HL-60 (cell line): ENCODE data around the gene DHRSX.

Experiments
- POLR2AphosphoS5 ChIP-seq: IDR thresholded peaks from 2 replicates; pipeline ENCODE4 v1.6.1; 2012; ENCODE audit warnings: low read depth
- TF ChIP-seq, protein P1 (sequence below): IDR thresholded peaks from one replicate; pipeline ENCODE4 v1.5.1; 2011; ENCODE audit warnings: low read length, control low read depth, inconsistent platforms; ENCODE audit not compliant: insufficient read depth

DNA sequence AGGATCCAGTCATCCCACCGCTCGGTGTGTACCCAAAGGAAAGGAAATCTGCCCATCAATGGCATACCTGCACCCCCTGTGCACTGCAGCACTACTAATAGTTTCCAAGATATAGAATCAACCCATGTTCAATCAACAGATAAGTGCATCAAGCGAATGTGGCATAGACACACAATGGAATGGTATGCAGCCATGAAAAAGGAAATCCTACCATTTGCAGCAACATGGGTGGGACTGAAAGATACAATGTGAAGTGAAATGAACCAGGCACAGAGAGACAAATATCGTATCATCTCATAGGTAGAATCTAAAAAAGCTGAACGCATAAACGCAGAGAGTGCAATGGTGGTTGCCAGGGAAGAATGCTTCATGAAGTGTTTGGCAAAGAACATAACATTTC is 42.5 kb downstream of the DHRSX start:
- TF ChIP-seq, protein P1, sequence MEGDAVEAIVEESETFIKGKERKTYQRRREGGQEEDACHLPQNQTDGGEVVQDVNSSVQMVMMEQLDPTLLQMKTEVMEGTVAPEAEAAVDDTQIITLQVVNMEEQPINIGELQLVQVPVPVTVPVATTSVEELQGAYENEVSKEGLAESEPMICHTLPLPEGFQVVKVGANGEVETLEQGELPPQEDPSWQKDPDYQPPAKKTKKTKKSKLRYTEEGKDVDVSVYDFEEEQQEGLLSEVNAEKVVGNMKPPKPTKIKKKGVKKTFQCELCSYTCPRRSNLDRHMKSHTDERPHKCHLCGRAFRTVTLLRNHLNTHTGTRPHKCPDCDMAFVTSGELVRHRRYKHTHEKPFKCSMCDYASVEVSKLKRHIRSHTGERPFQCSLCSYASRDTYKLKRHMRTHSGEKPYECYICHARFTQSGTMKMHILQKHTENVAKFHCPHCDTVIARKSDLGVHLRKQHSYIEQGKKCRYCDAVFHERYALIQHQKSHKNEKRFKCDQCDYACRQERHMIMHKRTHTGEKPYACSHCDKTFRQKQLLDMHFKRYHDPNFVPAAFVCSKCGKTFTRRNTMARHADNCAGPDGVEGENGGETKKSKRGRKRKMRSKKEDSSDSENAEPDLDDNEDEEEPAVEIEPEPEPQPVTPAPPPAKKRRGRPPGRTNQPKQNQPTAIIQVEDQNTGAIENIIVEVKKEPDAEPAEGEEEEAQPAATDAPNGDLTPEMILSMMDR: no peak
- TF ChIP-seq POLR2AphosphoS5: no peak
